K562 (cell line): Measurements from ENCODE around the gene KHDC3L.

Source experiments
- BCOR ChIP-seq: fragments of 450-650 bp; IDR thresholded peaks from 2 replicates; pipeline ENCODE4 v1.6.1; 2016
- TF ChIP-seq, protein P1 (sequence below): sonication (generic); formaldehyde crosslinking; IDR thresholded peaks from 2 replicates; pipeline ENCODE4 v1.8.0; 2022; ENCODE audit warnings: mild to moderate bottlenecking, missing genetic modification reagents

DNA sequence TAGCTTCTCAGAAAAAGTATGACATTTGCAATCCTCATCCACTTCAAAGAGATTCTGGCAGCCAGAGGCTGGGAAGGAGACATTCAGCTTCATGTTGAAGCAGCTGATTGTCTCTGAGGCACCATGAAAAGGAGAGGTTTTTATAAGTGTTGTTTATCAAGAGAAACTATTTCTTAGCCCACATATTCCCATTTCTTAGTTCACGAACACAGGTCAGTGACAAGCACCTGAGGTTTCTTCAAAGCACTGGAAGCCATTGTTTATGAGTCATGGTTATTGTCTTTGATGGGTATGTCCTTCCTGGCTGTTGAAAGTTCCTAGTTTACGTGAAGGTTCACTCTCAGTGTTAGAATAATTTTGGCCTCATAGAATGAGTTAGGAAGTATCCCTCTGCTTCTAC is 29.2 kb downstream of the KHDC3L start:
- TF ChIP-seq BCOR: no peak
- TF ChIP-seq, protein P1, sequence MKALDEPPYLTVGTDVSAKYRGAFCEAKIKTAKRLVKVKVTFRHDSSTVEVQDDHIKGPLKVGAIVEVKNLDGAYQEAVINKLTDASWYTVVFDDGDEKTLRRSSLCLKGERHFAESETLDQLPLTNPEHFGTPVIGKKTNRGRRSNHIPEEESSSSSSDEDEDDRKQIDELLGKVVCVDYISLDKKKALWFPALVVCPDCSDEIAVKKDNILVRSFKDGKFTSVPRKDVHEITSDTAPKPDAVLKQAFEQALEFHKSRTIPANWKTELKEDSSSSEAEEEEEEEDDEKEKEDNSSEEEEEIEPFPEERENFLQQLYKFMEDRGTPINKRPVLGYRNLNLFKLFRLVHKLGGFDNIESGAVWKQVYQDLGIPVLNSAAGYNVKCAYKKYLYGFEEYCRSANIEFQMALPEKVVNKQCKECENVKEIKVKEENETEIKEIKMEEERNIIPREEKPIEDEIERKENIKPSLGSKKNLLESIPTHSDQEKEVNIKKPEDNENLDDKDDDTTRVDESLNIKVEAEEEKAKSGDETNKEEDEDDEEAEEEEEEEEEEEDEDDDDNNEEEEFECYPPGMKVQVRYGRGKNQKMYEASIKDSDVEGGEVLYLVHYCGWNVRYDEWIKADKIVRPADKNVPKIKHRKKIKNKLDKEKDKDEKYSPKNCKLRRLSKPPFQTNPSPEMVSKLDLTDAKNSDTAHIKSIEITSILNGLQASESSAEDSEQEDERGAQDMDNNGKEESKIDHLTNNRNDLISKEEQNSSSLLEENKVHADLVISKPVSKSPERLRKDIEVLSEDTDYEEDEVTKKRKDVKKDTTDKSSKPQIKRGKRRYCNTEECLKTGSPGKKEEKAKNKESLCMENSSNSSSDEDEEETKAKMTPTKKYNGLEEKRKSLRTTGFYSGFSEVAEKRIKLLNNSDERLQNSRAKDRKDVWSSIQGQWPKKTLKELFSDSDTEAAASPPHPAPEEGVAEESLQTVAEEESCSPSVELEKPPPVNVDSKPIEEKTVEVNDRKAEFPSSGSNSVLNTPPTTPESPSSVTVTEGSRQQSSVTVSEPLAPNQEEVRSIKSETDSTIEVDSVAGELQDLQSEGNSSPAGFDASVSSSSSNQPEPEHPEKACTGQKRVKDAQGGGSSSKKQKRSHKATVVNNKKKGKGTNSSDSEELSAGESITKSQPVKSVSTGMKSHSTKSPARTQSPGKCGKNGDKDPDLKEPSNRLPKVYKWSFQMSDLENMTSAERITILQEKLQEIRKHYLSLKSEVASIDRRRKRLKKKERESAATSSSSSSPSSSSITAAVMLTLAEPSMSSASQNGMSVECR (CRISPR knock-in tag): no peak
